ENCODE results near the gene PRKAR1B. TPM values are rescaled to one million over a fixed set of nuclear protein-coding genes. Genes with fewer than 3 reads are reported as not detected.

PRKAR1B gene
- total RNA-seq, 1 experiment from 2014 or later = 43.3 TPM

- DNase-seq = no peak
- peaks cover 0 to 4% of the 10 kb centered on the region in 2 experiments; a peak in 1 of 4 replicates for H3K4me1 Mint-ChIP-seq
Measured at GRCh38 chr7:637826-638225, 89.3 kb downstream of the PRKAR1B start.

More at GRCh38 chr7:637826-638225, 89.3 kb downstream of the PRKAR1B start:
- Histone ChIP-seq H2BK12ac (ENCODE audit: insufficient read length, low read depth, low read length) (no peak overlapping the region), H4K5ac (ENCODE audit: insufficient read length, low read depth, low read length) (no peak overlapping the region), H4K91ac (ENCODE audit: insufficient read length, low read depth, low read length) (no peak overlapping the region), H3K18ac (ENCODE audit: insufficient read length, low read depth, low read length) (no peak overlapping the region), H3K14ac (ENCODE audit: insufficient read depth, low read length) (no peak overlapping the region), H2AFZ (ENCODE audit: low read length) (no peak overlapping the region), H3K9ac (ENCODE audit: extremely low read depth, insufficient read length, low read length) (no peak overlapping the region), H3K4ac (ENCODE audit: low read depth, low read length) (no peak overlapping the region), H2BK5ac (ENCODE audit: insufficient read length, low read length) (no peak overlapping the region), H3K23ac (ENCODE audit: insufficient read length, low read depth, low read length) (no peak overlapping the region), H3K79me2 (ENCODE audit: insufficient read depth, low read length) (no peaks in the 10 kb centered on the region), H3K4me1 (ENCODE audit: insufficient read depth, low read length) (no peaks in the 10 kb centered on the region), H3K23me2 (ENCODE audit: insufficient read length, low read depth, low read length, poor library complexity, severe bottlenecking) (no peaks in the 10 kb centered on the region), H2BK120ac (ENCODE audit: low read depth, low read length, poor library complexity, severe bottlenecking) (no peak overlapping the region), H4K8ac (replicated peaks; ENCODE audit: insufficient read length, low read depth, low read length) (no peak overlapping the region), H2BK15ac (ENCODE audit: low read depth, low read length) (no peak overlapping the region), H2BK20ac (ENCODE audit: low read depth, low read length, poor library complexity, severe bottlenecking) (no peak overlapping the region), H3K27ac (ENCODE audit: insufficient read length, low read depth, low read length) (no peak overlapping the region), H3K27me3 (ENCODE audit: insufficient read depth, low read length) (no peaks in the 10 kb centered on the region), H3K9me3 (ENCODE audit: control insufficient read depth, low read depth, low read length) (no peaks in the 10 kb centered on the region), H3K79me1 (ENCODE audit: insufficient read depth, low read depth, low read length, poor library complexity, severe bottlenecking) (no peaks in the 10 kb centered on the region), H4K20me1 (ENCODE audit: control insufficient read depth, insufficient read depth, insufficient read length) (peaks cover 3% of the 10 kb centered on the region), H2AK5ac (ENCODE audit: insufficient read length, low read length) (no peak overlapping the region), H3T11ph (ENCODE audit: low read length) (no peak overlapping the region), H3K56ac (ENCODE audit: insufficient read length, low read depth, low read length) (no peak overlapping the region), H3K4me2 (ENCODE audit: insufficient read depth, insufficient read length, low read length) (no peak overlapping the region)
- WGBS (ENCODE audit: extremely low coverage, insufficient read length, low lambda C conversion rate) = no CpG with 5 or more reads among the region's 12 CpGs
- Mint-ChIP-seq H3K27me3 (ENCODE audit: low read depth) (no peaks in the 10 kb centered on the region), H3K4me3 (no peak overlapping the region), H3K9me3 (peaks cover 0 to 3% of the 10 kb centered on the region in 2 experiments; a peak in 1 of 5 replicates), H3K36me3 (ENCODE audit: insufficient read depth in 1 of 3, low read depth in 3 of 3) (peaks cover 1 to 6% (median 2%) of the 10 kb centered on the region in 3 experiments; a peak in 6 of 7 replicates), H3K27ac (no peak overlapping the region)
- no peak for TF ChIP-seq CTCF (conservative IDR thresholded peaks at IDR 0.05)
